Metanephros (tissue), 1 donor: ENCODE results near the gene ZNF57. TPM values are rescaled to one million over a fixed set of nuclear protein-coding genes. Genes with fewer than 3 reads are reported as not detected.

Source experiments
- total RNA-seq: library from RNA; depleted of rRNA; stranded (reverse); fragments of >200 nt; gene quantifications from one replicate; pipeline ENCODE4 v1.2.3, GENCODE V29; 2014

ZNF57 gene
- 6.1 TPM for total RNA-seq

GRCh38 chr19:2900296-2901252 lies at the start of gene ZNF57:
ZNF57 (plus strand) TSS chr19:2900928; CDS start chr19:2901046, 118 bp downstream.

DNA sequence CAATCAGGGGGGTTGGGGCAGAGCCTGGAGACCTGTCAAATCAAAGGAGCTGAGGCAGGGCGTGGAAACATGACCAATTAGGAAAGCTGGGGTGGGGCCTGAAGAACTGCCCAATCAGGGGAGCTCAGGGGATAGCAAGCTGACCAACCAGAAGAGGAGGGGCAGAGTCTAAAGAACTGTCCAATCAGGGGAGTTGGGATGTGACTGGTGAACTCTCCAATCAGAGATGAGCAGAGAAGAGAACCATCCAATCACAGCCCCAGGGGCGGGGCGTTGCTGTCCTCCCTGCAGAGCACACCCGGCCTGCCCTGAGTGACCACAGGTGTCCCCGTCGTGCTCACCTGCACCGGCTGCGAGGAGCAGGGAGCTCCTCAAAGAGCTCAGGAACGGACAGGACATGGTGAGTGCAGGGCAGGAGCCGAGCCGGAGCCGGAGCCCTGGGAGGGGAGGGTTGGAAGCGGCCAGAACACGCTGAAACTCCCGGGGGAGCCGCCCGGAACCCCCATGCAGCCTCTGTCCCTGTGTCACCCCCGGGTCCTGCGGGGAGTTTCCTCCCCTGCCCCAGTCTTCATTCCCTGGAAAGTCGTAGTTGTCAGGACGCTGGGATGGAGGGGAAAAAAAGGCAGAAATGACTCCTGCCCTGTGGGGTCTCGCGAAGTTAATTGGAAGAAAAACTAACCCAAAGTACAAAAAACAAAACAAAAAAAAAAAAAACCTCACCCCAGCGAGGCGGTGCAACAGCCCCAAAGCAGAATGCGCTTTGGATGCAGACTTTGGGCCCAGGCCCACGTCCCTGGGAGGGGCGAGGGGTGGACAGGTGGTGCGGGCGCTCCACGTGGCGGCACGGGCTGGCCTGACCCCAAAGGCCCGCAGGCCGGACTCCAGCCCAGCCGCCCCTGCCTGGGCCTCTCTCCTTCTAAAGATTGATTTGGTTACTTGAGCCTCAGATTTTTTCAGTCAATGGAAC lies 33.4 kb upstream of the ZNF57 start, which contains the start of gene ZNF556:
Gene ZNF556, plus strand, starts transcription at position 311 of the 967 bp plus-strand sequence. Its CDS starts 87 bp downstream, at position 398.

GRCh38 chr19:2944775-2945574 lies 44.2 kb downstream of the ZNF57 start, which contains the start of gene ZNF77:
ZNF77 (minus strand) TSS chr19:2944971; CDS start chr19:2944840, 131 bp downstream.

Other genes starting within 250 kb of the ZNF57 start
- 6.3 TPM for gene GNG7, start 198.2 kb upstream of the ZNF57 start, total RNA-seq
- 1.6 TPM for gene DIRAS1, start 179.6 kb upstream of the ZNF57 start, total RNA-seq
- 24.8 TPM for gene SLC39A3, start 160.9 kb upstream of the ZNF57 start, total RNA-seq
- gene SGTA, start 117.7 kb upstream of the ZNF57 start, total RNA-seq = 52.5 TPM
- 64.0 TPM for gene THOP1, start 115.4 kb upstream of the ZNF57 start, total RNA-seq
- gene ZNF554, start 81.1 kb upstream of the ZNF57 start, total RNA-seq = 9.1 TPM
- 16.7 TPM for gene ZNF555, start 59.5 kb upstream of the ZNF57 start, total RNA-seq
- 9.3 TPM for gene ZNF556, start 33.6 kb upstream of the ZNF57 start, total RNA-seq
- 9.3 TPM for gene ZNF77, start 44.0 kb downstream of the ZNF57 start, total RNA-seq
- 7.6 TPM for gene TLE6, start 76.6 kb downstream of the ZNF57 start, total RNA-seq
- 40.8 TPM for gene TLE2, start 128.4 kb downstream of the ZNF57 start, total RNA-seq
- gene TLE5, start 161.6 kb downstream of the ZNF57 start, total RNA-seq = 145 TPM
- gene GNA11, start 193.4 kb downstream of the ZNF57 start, total RNA-seq = 49.9 TPM
- gene GNA15, start 235.1 kb downstream of the ZNF57 start, total RNA-seq = 4.7 TPM